OCI-LY7 (cell line): ENCODE data around the gene NQO1.

Experiments used
- EZH2phosphoT487 ChIP-seq: fragments of 200-600 bp; sonication (generic); IDR thresholded peaks from 2 replicates; pipeline ENCODE4 v1.6.1; 2018; ENCODE audit warnings: low read depth, borderline replicate concordance, mild to moderate bottlenecking, mixed run types, antibody characterized with exemption, low read length, moderate library complexity, mixed read lengths
- TF ChIP-seq, protein P1 (sequence below): fragments of 200-600 bp; sonication (generic); conservative IDR thresholded peaks from 2 replicates; pipeline ENCODE4 v1.5.1; 2014; ENCODE audit warnings: mild to moderate bottlenecking, antibody characterized with exemption, low read length, moderate library complexity, mixed read lengths

DNA sequence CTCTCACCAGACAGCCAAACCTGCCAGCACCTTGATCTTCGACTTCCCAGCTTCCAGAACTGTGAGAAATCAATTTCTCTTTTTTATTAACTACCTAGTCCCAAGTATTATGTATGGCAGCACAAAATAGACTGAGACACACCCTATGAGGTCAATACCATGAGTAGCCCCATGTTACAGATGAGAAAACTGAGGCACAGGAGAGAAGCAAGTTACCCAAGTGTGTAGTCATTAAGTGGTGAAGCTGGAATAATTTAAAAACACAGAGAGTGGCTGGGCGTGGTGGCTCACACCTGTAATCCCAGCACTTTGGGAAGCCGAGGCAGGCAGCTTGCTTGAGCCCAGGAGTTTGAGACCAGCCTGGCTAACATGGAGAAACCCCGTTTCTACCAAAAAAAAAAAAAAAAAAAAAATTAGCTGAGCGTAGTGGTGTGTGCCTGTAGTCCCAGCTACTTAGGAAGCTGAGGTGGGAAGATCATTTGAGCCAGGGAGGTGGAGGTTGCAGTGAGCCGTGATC is 4.9 kb downstream of the NQO1 start:
- TF ChIP-seq, protein P1, sequence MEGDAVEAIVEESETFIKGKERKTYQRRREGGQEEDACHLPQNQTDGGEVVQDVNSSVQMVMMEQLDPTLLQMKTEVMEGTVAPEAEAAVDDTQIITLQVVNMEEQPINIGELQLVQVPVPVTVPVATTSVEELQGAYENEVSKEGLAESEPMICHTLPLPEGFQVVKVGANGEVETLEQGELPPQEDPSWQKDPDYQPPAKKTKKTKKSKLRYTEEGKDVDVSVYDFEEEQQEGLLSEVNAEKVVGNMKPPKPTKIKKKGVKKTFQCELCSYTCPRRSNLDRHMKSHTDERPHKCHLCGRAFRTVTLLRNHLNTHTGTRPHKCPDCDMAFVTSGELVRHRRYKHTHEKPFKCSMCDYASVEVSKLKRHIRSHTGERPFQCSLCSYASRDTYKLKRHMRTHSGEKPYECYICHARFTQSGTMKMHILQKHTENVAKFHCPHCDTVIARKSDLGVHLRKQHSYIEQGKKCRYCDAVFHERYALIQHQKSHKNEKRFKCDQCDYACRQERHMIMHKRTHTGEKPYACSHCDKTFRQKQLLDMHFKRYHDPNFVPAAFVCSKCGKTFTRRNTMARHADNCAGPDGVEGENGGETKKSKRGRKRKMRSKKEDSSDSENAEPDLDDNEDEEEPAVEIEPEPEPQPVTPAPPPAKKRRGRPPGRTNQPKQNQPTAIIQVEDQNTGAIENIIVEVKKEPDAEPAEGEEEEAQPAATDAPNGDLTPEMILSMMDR = no peak
- TF ChIP-seq EZH2phosphoT487 = no peak
